ENCODE results near the gene KLF18. TPM values are rescaled to one million over a fixed set of nuclear protein-coding genes. Genes with fewer than 3 reads are reported as not detected.
"Not testable (repeated sequence)": the region's sequence is repeated elsewhere in the genome, so short reads cannot be mapped to it uniquely, and the experiment has no call there.

The KLF18 gene
- total and polyA plus RNA-seq, 2 donors (not counting 3 experiments of a cell fraction or from before 2014, with no cell fraction given), result not detected

- Histone ChIP-seq H3K4me1 (ENCODE audit: control insufficient read depth, extremely low read depth, insufficient read depth, low read length) (no peaks in the 10 kb centered on the region), H3K36me3 (ENCODE audit: control insufficient read depth in 2 of 2, extremely low read depth in 1 of 2, insufficient read depth in 2 of 2, low read length in 2 of 2) (no peaks in the 10 kb centered on the region), H2AFZ (ENCODE audit: low read depth, low read length) (no peak overlapping the region), H3K4me2 (ENCODE audit: insufficient read depth, low read length) (no peak overlapping the region), H3K4me3 (replicated peaks in 1 of 3; ENCODE audit: insufficient read depth in 1 of 3, low read depth in 1 of 3, low read length in 3 of 3) (no peak overlapping the region), H3K9ac (replicated peaks; ENCODE audit: extremely low read depth, insufficient read depth, low read length) (no peak overlapping the region), H4K20me1 (replicated peaks; ENCODE audit: control insufficient read depth, extremely low read depth, insufficient read depth, low read length) (no peaks in the 10 kb centered on the region), H3K9me1 (replicated peaks; ENCODE audit: control insufficient read depth, extremely low read depth, insufficient read depth, low read length) (no peaks in the 10 kb centered on the region), H3K27ac (ENCODE audit: insufficient read depth, low read depth, low read length) (no peak overlapping the region), H3K27me3 (ENCODE audit: control insufficient read depth in 2 of 2, insufficient read depth in 2 of 2, low read length in 2 of 2) (no peaks in the 10 kb centered on the region), H3K79me2 (ENCODE audit: control insufficient read depth, insufficient read depth, low read length) (no peaks in the 10 kb centered on the region), H3K9me3 (replicated peaks; ENCODE audit: control insufficient read depth, insufficient read depth, low read length) (no peaks in the 10 kb centered on the region)
- ChIA-PET CTCF (no interaction called here), POLR2A (no interaction called here)
- intact Hi-C loops (cut with micrococcal nuclease), result no loop called here
- FAIRE-seq, result no peak
- dilution Hi-C loops (cut with MboI; ENCODE audit: extremely low pct_ligation_motif_present, low sequenced_read_pairs), result no loop called here
- TF ChIP-seq EZH2 (IDR thresholded peaks at IDR 0.05; ENCODE audit: borderline replicate concordance, low read depth, low read length, severe bottlenecking) (no peak), POLR2A (IDR thresholded peaks at IDR 0.05; ENCODE audit: low read depth, low read length) (no peak), FOS (IDR thresholded peaks at IDR 0.05; ENCODE audit: borderline replicate concordance, insufficient read depth, low read length) (no peak), GATA2 (IDR thresholded peaks at IDR 0.05; ENCODE audit: insufficient read depth, insufficient read length, low read depth, low read length) (no peak), JUN (IDR thresholded peaks at IDR 0.05; ENCODE audit: borderline replicate concordance, insufficient read depth, insufficient read length, low read depth) (no peak), CTCF (IDR thresholded peaks at IDR 0.05; ENCODE audit: extremely low read depth in 1 of 2, insufficient read depth in 1 of 2, low read depth in 1 of 2, low read length in 2 of 2) (no peak), MYC (IDR thresholded peaks at IDR 0.05; ENCODE audit: low read depth, low read length) (no peak), POLR2AphosphoS5 (IDR thresholded peaks at IDR 0.05; ENCODE audit: insufficient read depth, low read depth, low read length) (no peak)
- no TSS peak for BruUV-seq (replicated peaks)
- DNase-seq (ENCODE audit: low read depth, low spot score), result no peak
Observed at GRCh38 chr1:44144962-44145756, 3.7 kb upstream of the KLF18 start.

GRCh38 chr1:44139565-44139964 lies 1.9 kb downstream of the KLF18 start:
- H3K27ac ChIP-seq (ENCODE audit: insufficient read depth, low read depth, low read length); FAIRE-seq; CTCF ChIA-PET; POLR2A ChIA-PET; DNase-seq (ENCODE audit: low read depth, low spot score); dilution Hi-C loops (cut with MboI; ENCODE audit: extremely low pct_ligation_motif_present, low sequenced_read_pairs); H3K9ac ChIP-seq (replicated peaks; ENCODE audit: extremely low read depth, insufficient read depth, low read length); H3K27me3 ChIP-seq (ENCODE audit: control insufficient read depth in 2 of 2, insufficient read depth in 2 of 2, low read length in 2 of 2); H3K4me1 ChIP-seq (ENCODE audit: control insufficient read depth, extremely low read depth, insufficient read depth, low read length); H3K4me3 ChIP-seq (replicated peaks in 1 of 3; ENCODE audit: insufficient read depth in 1 of 3, low read depth in 1 of 3, low read length in 3 of 3); H3K9me1 ChIP-seq (replicated peaks; ENCODE audit: control insufficient read depth, extremely low read depth, insufficient read depth, low read length); H3K79me2 ChIP-seq (ENCODE audit: control insufficient read depth, insufficient read depth, low read length); H3K36me3 ChIP-seq (ENCODE audit: control insufficient read depth in 2 of 2, extremely low read depth in 1 of 2, insufficient read depth in 2 of 2, low read length in 2 of 2); intact Hi-C loops (cut with micrococcal nuclease); H3K4me2 ChIP-seq (ENCODE audit: insufficient read depth, low read length); BruUV-seq (replicated peaks); H2AFZ ChIP-seq (ENCODE audit: low read depth, low read length); H3K9me3 ChIP-seq (replicated peaks; ENCODE audit: control insufficient read depth, insufficient read depth, low read length); H4K20me1 ChIP-seq (replicated peaks; ENCODE audit: control insufficient read depth, extremely low read depth, insufficient read depth, low read length): not testable (repeated sequence)

Data from endothelial cell of umbilical vein (primary cell).